ENCODE measurements around the gene IFNL3.

DNA sequence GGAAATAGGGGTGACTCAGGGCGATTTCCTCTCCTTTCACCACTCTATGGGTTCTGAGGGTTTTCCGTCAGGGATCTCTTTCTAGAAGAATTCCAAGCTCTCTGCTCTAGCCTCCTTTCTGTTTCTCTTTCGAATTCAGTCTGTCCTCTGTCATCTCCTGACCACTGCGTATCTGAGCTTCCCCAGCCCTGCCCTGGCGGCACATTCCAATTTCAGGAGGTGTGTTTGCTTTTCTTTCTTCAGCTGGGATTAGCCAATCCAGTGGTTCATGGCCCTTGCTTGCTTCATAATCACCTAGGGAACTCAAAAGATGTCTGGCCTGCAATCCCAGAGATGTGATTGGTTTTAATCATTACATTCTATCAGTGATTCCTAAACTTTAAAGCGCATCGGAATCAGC, 32.8 kb upstream of the IFNL3 start:
- TF ChIP-seq, protein P1, sequence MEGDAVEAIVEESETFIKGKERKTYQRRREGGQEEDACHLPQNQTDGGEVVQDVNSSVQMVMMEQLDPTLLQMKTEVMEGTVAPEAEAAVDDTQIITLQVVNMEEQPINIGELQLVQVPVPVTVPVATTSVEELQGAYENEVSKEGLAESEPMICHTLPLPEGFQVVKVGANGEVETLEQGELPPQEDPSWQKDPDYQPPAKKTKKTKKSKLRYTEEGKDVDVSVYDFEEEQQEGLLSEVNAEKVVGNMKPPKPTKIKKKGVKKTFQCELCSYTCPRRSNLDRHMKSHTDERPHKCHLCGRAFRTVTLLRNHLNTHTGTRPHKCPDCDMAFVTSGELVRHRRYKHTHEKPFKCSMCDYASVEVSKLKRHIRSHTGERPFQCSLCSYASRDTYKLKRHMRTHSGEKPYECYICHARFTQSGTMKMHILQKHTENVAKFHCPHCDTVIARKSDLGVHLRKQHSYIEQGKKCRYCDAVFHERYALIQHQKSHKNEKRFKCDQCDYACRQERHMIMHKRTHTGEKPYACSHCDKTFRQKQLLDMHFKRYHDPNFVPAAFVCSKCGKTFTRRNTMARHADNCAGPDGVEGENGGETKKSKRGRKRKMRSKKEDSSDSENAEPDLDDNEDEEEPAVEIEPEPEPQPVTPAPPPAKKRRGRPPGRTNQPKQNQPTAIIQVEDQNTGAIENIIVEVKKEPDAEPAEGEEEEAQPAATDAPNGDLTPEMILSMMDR (IDR thresholded peaks at IDR 0.05; ENCODE audit: insufficient read depth, low read length), result no peak
- TF ChIP-seq, protein P2, sequence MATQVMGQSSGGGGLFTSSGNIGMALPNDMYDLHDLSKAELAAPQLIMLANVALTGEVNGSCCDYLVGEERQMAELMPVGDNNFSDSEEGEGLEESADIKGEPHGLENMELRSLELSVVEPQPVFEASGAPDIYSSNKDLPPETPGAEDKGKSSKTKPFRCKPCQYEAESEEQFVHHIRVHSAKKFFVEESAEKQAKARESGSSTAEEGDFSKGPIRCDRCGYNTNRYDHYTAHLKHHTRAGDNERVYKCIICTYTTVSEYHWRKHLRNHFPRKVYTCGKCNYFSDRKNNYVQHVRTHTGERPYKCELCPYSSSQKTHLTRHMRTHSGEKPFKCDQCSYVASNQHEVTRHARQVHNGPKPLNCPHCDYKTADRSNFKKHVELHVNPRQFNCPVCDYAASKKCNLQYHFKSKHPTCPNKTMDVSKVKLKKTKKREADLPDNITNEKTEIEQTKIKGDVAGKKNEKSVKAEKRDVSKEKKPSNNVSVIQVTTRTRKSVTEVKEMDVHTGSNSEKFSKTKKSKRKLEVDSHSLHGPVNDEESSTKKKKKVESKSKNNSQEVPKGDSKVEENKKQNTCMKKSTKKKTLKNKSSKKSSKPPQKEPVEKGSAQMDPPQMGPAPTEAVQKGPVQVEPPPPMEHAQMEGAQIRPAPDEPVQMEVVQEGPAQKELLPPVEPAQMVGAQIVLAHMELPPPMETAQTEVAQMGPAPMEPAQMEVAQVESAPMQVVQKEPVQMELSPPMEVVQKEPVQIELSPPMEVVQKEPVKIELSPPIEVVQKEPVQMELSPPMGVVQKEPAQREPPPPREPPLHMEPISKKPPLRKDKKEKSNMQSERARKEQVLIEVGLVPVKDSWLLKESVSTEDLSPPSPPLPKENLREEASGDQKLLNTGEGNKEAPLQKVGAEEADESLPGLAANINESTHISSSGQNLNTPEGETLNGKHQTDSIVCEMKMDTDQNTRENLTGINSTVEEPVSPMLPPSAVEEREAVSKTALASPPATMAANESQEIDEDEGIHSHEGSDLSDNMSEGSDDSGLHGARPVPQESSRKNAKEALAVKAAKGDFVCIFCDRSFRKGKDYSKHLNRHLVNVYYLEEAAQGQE (IDR thresholded peaks at IDR 0.05; ENCODE audit: insufficient replicate concordance, low read depth), result no peak
- TF ChIP-seq SPI1 (IDR thresholded peaks at IDR 0.05; ENCODE audit: borderline replicate concordance, low read depth), result no peak

Measured in HL-60 (cell line).